GM19025 (cell line): ENCODE measurements around the gene SYCP2.
"Not testable (repeated sequence)": the region's sequence is repeated elsewhere in the genome, so short reads cannot be mapped to it uniquely, and the experiment has no call there.

ENCODE experiments used
- ATAC-seq: cut with Tn5 transposase; IDR thresholded peaks from one replicate; pipeline ENCODE4 v1.9.1; 2021; ENCODE audit warnings: mild to moderate bottlenecking, low read depth, moderate library complexity; ENCODE audit not compliant: unreplicated experiment

SYCP2 gene, protein sequence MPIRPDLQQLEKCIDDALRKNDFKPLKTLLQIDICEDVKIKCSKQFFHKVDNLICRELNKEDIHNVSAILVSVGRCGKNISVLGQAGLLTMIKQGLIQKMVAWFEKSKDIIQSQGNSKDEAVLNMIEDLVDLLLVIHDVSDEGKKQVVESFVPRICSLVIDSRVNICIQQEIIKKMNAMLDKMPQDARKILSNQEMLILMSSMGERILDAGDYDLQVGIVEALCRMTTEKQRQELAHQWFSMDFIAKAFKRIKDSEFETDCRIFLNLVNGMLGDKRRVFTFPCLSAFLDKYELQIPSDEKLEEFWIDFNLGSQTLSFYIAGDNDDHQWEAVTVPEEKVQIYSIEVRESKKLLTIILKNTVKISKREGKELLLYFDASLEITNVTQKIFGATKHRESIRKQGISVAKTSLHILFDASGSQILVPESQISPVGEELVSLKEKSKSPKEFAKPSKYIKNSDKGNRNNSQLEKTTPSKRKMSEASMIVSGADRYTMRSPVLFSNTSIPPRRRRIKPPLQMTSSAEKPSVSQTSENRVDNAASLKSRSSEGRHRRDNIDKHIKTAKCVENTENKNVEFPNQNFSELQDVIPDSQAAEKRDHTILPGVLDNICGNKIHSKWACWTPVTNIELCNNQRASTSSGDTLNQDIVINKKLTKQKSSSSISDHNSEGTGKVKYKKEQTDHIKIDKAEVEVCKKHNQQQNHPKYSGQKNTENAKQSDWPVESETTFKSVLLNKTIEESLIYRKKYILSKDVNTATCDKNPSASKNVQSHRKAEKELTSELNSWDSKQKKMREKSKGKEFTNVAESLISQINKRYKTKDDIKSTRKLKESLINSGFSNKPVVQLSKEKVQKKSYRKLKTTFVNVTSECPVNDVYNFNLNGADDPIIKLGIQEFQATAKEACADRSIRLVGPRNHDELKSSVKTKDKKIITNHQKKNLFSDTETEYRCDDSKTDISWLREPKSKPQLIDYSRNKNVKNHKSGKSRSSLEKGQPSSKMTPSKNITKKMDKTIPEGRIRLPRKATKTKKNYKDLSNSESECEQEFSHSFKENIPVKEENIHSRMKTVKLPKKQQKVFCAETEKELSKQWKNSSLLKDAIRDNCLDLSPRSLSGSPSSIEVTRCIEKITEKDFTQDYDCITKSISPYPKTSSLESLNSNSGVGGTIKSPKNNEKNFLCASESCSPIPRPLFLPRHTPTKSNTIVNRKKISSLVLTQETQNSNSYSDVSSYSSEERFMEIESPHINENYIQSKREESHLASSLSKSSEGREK (N-terminal part only)

DNA sequence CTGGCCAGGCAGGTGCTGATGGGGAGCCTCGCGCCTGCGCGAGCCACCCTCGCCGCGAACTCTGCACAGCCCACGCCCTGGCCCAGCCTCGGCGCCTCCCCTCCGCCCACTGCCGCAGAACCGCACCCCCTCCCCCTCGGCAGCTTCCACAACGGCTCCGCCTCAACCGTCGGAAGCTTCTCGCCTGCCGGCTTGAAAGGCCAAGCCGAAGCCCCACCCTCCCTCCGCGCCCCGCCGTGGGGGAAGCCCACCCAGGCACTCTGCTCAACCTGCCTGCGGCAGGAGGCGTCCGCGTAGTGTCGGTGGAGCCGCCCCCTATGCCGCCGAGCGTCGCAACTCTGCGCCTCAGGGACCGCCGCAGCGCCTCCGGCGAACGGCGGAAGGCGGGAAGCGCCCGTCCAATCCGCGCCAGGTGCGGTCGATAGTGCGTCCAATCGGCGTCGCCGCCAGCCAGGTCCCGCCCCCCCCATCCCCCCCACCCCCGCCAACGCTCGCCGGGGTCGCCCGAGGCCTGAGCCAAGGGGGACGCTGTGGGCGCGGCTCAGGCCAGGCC lies at the start of gene SYCP2:
Gene SYCP2, minus strand, starts transcription at position 342 of the 553 bp plus-strand sequence. CDS start 11,224 bp downstream, outside the sequence.
- peak; percentile 46 for ATAC-seq

DNA sequence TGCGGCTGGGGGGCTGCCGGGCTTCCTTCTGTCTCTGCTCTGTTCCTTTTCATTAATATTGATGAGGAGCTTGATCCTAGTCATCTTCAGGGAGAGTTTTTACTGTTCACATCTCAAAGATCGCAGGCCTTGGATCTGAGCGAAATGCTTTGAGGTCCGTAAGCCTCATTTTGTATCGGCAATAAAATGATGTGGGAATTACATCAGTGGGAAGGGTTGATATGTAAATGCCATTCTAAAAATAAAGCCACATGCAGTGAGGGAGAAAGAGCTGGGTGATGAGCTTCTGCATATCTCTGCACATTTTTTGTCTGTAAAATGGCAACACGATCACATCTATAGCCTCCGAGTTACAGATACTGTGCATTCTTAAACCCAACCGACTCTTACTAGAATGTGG lies 49.6 kb upstream of the SYCP2 start:
- ATAC-seq = no peak

GRCh38 chr20:59977086-59977485 lies 43.6 kb upstream of the SYCP2 start:
- ATAC-seq = no peak

GRCh38 chr20:59976156-59976782 lies 42.8 kb upstream of the SYCP2 start:
- ATAC-seq = no peak

DNA sequence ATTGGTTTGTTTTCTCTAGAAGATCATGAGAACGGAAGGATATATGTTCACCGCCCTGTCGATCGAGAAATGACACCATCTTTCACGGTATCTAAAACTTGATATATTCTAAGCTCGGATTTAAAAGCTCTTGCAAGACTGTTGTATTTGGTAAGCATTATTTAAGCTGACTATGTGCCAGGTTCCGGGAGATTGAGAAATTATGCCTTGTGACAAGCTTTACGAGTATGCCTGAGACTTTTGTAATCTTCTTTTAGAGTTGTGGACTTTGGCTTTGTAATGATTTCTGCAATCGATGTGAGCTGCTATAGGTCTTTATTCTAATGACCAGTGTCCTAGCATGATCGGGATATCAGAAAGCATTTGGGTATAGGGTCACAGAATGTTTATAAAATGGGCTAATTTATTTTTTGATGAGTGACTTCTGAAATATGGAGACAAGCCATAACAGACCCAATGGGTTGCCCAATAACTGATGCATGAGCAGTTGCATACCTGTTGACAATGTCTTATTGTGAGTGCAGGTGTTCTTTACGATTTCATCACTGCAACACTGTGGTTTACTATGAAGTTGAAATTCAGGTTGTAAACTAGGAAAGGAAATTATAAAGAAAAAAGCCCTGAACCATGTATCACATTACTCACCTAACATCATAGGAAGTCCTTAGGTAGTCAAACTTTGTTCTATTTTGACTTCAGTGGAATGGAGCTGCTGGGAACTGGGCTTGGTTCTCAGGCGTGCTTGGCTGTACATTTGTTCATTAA lies 38.8 kb upstream of the SYCP2 start:
- ATAC-seq = no peak

GRCh38 chr20:59971428-59971827 lies 38.0 kb upstream of the SYCP2 start:
- no peak for ATAC-seq

GRCh38 chr20:59966428-59966827 lies 33.0 kb upstream of the SYCP2 start:
- ATAC-seq = no peak

DNA sequence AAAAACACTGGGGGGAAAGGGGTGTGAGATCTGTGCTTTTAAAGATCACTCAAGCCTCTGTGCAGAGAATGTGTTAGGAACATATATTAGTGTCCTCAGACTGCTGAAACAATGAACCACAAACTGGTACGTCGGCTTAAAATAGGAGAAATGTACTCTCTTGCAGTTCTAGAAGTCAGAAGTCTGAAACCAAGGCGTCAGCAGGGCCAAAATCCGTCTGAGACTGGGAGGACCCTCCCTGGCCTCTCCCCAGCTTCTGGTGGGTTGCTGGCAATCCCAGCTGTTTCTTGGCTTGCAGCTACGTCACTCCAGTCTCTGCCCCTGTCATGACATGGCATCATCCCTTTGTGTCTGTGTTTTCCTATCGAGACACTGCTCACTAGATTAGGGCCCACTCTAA lies 28.7 kb upstream of the SYCP2 start:
- no peak for ATAC-seq

GRCh38 chr20:59961423-59961822 lies 28.0 kb upstream of the SYCP2 start:
- no peak for ATAC-seq

DNA sequence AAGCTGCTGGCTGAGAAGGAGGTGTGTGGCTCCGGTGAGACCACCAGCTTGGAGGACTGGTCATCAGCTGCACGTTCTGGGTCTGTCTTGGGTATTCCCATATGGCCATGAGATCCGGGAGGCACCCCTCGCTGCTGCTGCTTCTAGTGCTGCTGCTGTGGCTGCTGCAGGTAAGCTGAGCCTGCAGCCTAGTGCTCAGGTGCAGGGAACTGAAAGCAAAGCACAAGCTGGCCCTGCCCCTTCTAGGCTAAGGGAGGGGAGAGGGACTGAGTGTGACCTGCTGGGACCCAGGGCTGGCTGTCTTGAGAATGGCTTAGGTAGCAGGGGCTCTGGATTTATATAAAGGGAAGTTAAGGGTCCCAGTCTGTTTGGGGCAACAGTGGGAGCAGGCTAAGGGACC lies 25.2 kb upstream of the SYCP2 start:
- ATAC-seq = no peak

DNA sequence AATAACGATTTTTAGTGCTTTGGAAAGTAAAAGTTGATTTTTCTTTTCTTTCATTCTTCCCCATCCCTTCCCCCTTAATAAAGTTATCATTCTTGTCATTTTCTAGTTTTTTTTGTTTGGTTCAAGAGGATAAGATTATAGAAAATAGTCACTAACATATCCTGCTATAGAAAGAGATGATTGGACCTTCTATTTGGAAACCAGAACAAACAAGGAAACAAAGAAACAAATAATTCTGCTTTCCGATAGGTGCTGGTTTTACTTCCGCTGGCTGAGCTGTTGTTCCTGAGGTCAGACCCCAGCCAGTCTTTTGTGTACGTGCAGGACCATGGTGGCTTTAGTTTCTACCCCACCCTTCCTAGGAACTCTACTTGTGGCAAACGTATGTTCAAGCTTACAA lies 24.7 kb upstream of the SYCP2 start, which contains the start of gene CDH26:
Gene CDH26, plus strand, starts transcription at position 301 of the 400 bp plus-strand sequence. CDS start 304 bp downstream, outside the sequence.
- no peak for ATAC-seq

DNA sequence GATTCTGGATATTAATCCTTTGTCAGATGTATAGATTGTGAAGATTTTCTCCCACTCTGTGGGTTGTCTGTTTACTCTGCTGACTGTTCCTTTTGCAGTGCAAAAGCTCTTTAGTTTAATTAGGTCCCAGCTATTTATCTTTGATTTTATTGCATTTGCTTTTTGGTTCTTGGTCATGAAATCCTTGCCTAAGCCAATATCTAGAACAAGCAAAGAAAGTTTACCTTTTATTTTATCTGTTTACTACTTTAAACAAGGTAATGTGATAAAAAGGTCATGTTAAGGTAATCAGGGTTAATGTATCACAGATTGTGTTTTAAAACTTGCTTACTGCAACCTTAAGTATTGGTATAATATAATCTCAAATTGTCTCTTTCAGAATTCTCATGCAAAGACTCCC lies 24.1 kb upstream of the SYCP2 start:
- not testable (repeated sequence) for ATAC-seq

DNA sequence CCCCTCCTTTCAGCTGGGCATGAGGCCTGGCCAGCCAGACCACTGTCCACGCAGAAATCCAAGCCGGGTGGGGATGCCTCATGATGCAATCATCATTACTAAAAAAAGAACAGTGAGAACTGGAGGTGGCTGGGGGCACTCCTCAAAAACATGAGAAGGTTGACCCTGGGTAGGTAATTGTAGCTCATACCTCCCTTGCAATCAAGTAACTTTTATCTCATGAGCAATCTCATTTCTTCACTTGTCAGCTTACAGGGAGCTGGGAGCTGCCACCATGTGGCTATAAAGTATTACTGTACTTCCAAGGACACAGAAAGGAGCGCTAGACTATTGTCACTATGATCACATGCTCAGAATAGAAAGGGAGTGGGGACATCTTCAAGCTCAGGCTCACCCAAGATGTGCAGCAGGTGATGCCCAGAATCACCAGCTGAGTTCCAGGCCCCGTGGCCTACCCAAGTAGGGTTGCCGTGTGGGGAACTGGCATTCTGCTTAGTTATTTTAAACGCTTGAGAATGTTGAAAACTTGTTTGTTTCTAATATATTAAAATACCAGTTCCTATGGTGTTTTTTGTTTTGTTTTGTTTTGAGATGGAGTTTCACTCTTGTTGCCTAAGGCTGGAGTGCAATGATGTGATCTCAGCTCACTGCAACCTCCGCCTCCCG lies 21.8 kb upstream of the SYCP2 start:
- ATAC-seq = no peak

- ATAC-seq = no peak
Measured at GRCh38 chr20:59954718-59955117, 21.3 kb upstream of the SYCP2 start.

- no peak for ATAC-seq
Measured at GRCh38 chr20:59949911-59950310, 16.5 kb upstream of the SYCP2 start.

GRCh38 chr20:59948828-59949720 lies 15.6 kb upstream of the SYCP2 start:
- no peak for ATAC-seq

- no peak for ATAC-seq
Measured at GRCh38 chr20:59948212-59948611, 14.8 kb upstream of the SYCP2 start.

DNA sequence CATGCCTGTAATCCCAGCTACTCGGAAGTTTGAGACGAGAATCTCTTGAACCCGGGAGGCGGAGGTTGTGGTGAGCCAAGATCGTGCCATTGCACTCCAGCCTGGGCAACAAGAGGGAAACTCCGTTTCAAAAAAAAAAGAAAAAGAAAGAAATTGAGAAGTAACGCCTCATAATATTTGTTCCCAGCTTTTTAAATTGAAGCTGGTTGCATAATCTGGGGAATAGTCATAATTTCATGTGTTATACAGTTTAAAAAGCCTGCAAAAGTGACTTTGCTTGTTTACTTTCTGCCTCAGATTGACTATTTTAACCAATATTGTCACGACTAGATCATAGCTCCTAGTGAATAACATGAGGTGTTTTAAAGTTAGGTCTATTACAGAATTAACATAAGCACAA lies 13.9 kb upstream of the SYCP2 start:
- ATAC-seq = no peak
